IMR-90 (cell line): ENCODE data around the gene RNF175. TPM values are rescaled to one million over a fixed set of nuclear protein-coding genes. Genes with fewer than 3 reads are reported as not detected.

Source experiments
- ATAC-seq: fragments of 200-7000 bp; cut with Tn5 transposase; 2 replicates; pipeline ENCODE4 v1.9.1; 2020; ENCODE audit warnings: low read depth, mild to moderate bottlenecking, moderate library complexity
- BruUV-seq: library from RNA; stranded (reverse); fragments of 400-500 nt; replicated peaks from 2 replicates; lab custom pipeline; 2021; lab: Mats Ljungman, UMichigan
- CTCF ChIA-PET: fragments of 300-600 bp; formaldehyde crosslinking; extraction: SDS; loops from one replicate; lab custom pipeline; 2021; ENCODE audit warnings: antibody characterized with exemption; lab: Yijun Ruan, JAX
- POLR2A ChIA-PET: fragments of 300-600 bp; sonication (Branson Sonifier 250); formaldehyde crosslinking; loops from one replicate; lab custom pipeline; 2022; ENCODE audit warnings: antibody characterized with exemption; ENCODE audit not compliant: unreplicated experiment; lab: Charles Lee
- DNase-seq: peaks from one replicate; pipeline ENCODE4 v3.0.0; 2013
- H2AFZ ChIP-seq: replicated peaks from 2 replicates; pipeline ENCODE3; 2013; ENCODE audit warnings: low read length, mild to moderate bottlenecking; ENCODE audit not compliant: poor library complexity
- H2AK5ac ChIP-seq: 2 replicates; pipeline ENCODE4 v1.6.1; 2013; ENCODE audit warnings: low read depth, low read length, inconsistent platforms
- H2AK9ac ChIP-seq: replicated peaks from 2 replicates; pipeline ENCODE3; 2013; ENCODE audit warnings: mild to moderate bottlenecking, low read depth, low read length, moderate library complexity; ENCODE audit not compliant: poor library complexity
- H2BK120ac ChIP-seq: 2 replicates; pipeline ENCODE4 v1.6.1; 2013; ENCODE audit warnings: low read depth, low read length, inconsistent platforms
- H2BK15ac ChIP-seq: 3 replicates; pipeline ENCODE4 v1.6.1; 2013; ENCODE audit warnings: low read depth, low read length, inconsistent platforms
- H2BK20ac ChIP-seq: 2 replicates; pipeline ENCODE4 v1.6.1; 2013; ENCODE audit warnings: low read depth, mild to moderate bottlenecking, inconsistent platforms, low read length, moderate library complexity
- H2BK5ac ChIP-seq: 2 replicates; pipeline ENCODE4 v1.6.1; 2013; ENCODE audit warnings: mild to moderate bottlenecking, low read depth, low read length, inconsistent platforms; ENCODE audit not compliant: poor library complexity, severe bottlenecking
- H3K14ac ChIP-seq: replicated peaks from 2 replicates; pipeline ENCODE4 v1.6.1; 2013; ENCODE audit warnings: low read depth, low read length, inconsistent platforms
- H3K18ac ChIP-seq: 2 replicates; pipeline ENCODE4 v1.6.1; 2013; ENCODE audit warnings: low read depth, low read length, control low read depth
- H3K23ac ChIP-seq: 2 replicates; pipeline ENCODE4 v1.6.1; 2013; ENCODE audit warnings: low read depth, low read length, inconsistent platforms
- H3K27ac ChIP-seq: 2 replicates; pipeline ENCODE4 v1.5.1; 2013; ENCODE audit warnings: mild to moderate bottlenecking, control low read depth, low read length; ENCODE audit not compliant: insufficient read depth
- H3K27me3 ChIP-seq: 2 replicates; pipeline ENCODE4 v1.6.1; 2013; ENCODE audit warnings: low read length; ENCODE audit not compliant: control insufficient read depth, insufficient read depth
- H3K36me3 ChIP-seq: 2 replicates; pipeline ENCODE4 v1.6.1; 2013; ENCODE audit warnings: low read length, mixed read lengths; ENCODE audit not compliant: control insufficient read depth, insufficient read depth
- H3K4ac ChIP-seq: 2 replicates; pipeline ENCODE4 v1.6.1; 2013; ENCODE audit warnings: low read depth, low read length, inconsistent platforms
- H3K4me1 ChIP-seq: 2 replicates; pipeline ENCODE4 v1.6.1; 2013; ENCODE audit warnings: low read length, mixed read lengths; ENCODE audit not compliant: control insufficient read depth, insufficient read depth
- H3K4me2 ChIP-seq: 2 replicates; pipeline ENCODE4 v1.6.1; 2013; ENCODE audit warnings: low read depth, mild to moderate bottlenecking, control low read depth, low read length, moderate library complexity
- H3K4me3 ChIP-seq: 2 replicates; pipeline ENCODE4 v1.5.1; 2013; ENCODE audit warnings: low read depth, mild to moderate bottlenecking, control low read depth, low read length, moderate library complexity; ENCODE audit not compliant: insufficient read depth
- H3K56ac ChIP-seq: 2 replicates; pipeline ENCODE4 v1.6.1; 2013; ENCODE audit warnings: low read length, inconsistent platforms; ENCODE audit not compliant: insufficient read depth; ENCODE audit errors: extremely low read depth
- H3K79me1 ChIP-seq, 2 experiments: 2 replicates each; pipeline ENCODE4 v1.6.1; 2013; ENCODE audit warnings: low read length in 2 of 2, inconsistent platforms in 1 of 2, low read depth in 1 of 2
- H3K9ac ChIP-seq: 2 replicates; pipeline ENCODE4 v1.6.1; 2013; ENCODE audit warnings: low read depth, low read length, control low read depth
- H3K9me1 ChIP-seq: 2 replicates; pipeline ENCODE4 v1.6.1; 2013; ENCODE audit warnings: low read length, inconsistent platforms; ENCODE audit not compliant: insufficient read depth
- H3K9me3 ChIP-seq: 2 replicates; pipeline ENCODE4 v1.6.1; 2013; ENCODE audit warnings: low read length; ENCODE audit not compliant: control insufficient read depth, insufficient read depth
- H4K20me1 ChIP-seq: 2 replicates; pipeline ENCODE4 v1.6.1; 2013; ENCODE audit warnings: low read length, inconsistent platforms; ENCODE audit not compliant: insufficient read depth
- H4K5ac ChIP-seq: 2 replicates; pipeline ENCODE4 v1.6.1; 2013; ENCODE audit warnings: mild to moderate bottlenecking, low read depth, low read length, control low read depth
- H4K8ac ChIP-seq, 2 experiments: 2 replicates each; pipeline ENCODE4 v1.6.1; 2013; ENCODE audit warnings: low read depth in 2 of 2, low read length in 2 of 2, control low read depth in 1 of 2, inconsistent platforms in 1 of 2
- H4K91ac ChIP-seq: 2 replicates; pipeline ENCODE4 v1.6.1; 2013; ENCODE audit warnings: low read depth, low read length, inconsistent platforms; ENCODE audit not compliant: insufficient read depth
- BHLHE40 ChIP-seq: fragments of 150-350 bp; IDR thresholded peaks from 2 replicates; pipeline ENCODE4 v1.6.1; 2016; ENCODE audit warnings: mild to moderate bottlenecking, low read depth, low read length
- CEBPB ChIP-seq: IDR thresholded peaks from 2 replicates; pipeline ENCODE4 v1.6.1; 2012; ENCODE audit warnings: low read depth, low read length, improper control_type of control experiment
- CHD1 ChIP-seq: IDR thresholded peaks from 2 replicates; pipeline ENCODE4 v1.6.1; 2012; ENCODE audit warnings: low read depth, low read length, improper control_type of control experiment
- FOS ChIP-seq: fragments of 150-350 bp; IDR thresholded peaks from 2 replicates; pipeline ENCODE4 v1.6.1; 2016; ENCODE audit warnings: low read depth, low read length
- MXI1 ChIP-seq: IDR thresholded peaks from 2 replicates; pipeline ENCODE4 v1.6.1; 2012; ENCODE audit warnings: low read depth, mild to moderate bottlenecking, low read length, moderate library complexity, borderline replicate concordance
- NFE2L2 ChIP-seq: fragments of 150-350 bp; IDR thresholded peaks from 2 replicates; pipeline ENCODE4 v1.6.1; 2016; ENCODE audit warnings: low read depth, mild to moderate bottlenecking, low read length
- POLR2A ChIP-seq: IDR thresholded peaks from 2 replicates; pipeline ENCODE4 v1.6.1; 2012; ENCODE audit warnings: mild to moderate bottlenecking, low read depth, low read length
- RAD21 ChIP-seq: IDR thresholded peaks from 2 replicates; pipeline ENCODE4 v1.6.1; 2012; ENCODE audit warnings: low read length, improper control_type of control experiment
- RFX5 ChIP-seq: IDR thresholded peaks from 2 replicates; pipeline ENCODE4 v1.8.0; 2012; ENCODE audit warnings: low read depth, mild to moderate bottlenecking, low read length, moderate library complexity
- SMC3 ChIP-seq: fragments of 150-350 bp; IDR thresholded peaks from 2 replicates; pipeline ENCODE4 v1.6.1; 2016; ENCODE audit warnings: low read depth, mild to moderate bottlenecking, antibody characterized with exemption, low read length, moderate library complexity
- WGBS, 2 experiments: methylation state at CpG; one replicate each; pipeline versions ENCODE4 v1.1.5 to v1.1.7; 2013; ENCODE audit warnings: missing lambda C conversion rate in 2 of 2; ENCODE audit not compliant: insufficient read length in 1 of 2; ENCODE audit errors: extremely low coverage in 2 of 2; 5-methylcytosine and 5-hydroxymethylcytosine counted together
- dilution Hi-C: fragments of 300-500 bp; cut with HindIII; formaldehyde crosslinking; loops from one replicate; pipeline ENCODE4 v1.14.3; 2018; ENCODE audit warnings: low sequenced_read_pairs; ENCODE audit not compliant: unreplicated experiment
- in situ Hi-C: fragments of 300-500 bp; cut with MboI; formaldehyde crosslinking; loops from 3 replicates; pipeline ENCODE4 v1.14.3; 2019; ENCODE audit warnings: low sequenced_read_pairs, inconsistent platforms, mixed read lengths
- intact Hi-C: fragments of 100-400 bp; cut with micrococcal nuclease; formaldehyde crosslinking; loops from 2 replicates; pipeline ENCODE4 v1.10.0; 2022
- polyA plus RNA-seq, 3 experiments: library from polyadenylated mRNA; depleted of rRNA; stranded (reverse); fragments of >200 nt; gene quantifications; 2 replicates each; pipeline ENCODE4 v1.2.3, GENCODE V29; 2012; ENCODE audit warnings: low replicate concordance in 1 of 3
- total RNA-seq: library from RNA; depleted of rRNA; stranded (reverse); fragments of >200 nt; gene quantifications from 2 replicates; pipeline ENCODE4 v1.2.3, GENCODE V29; 2012
- TF ChIP-seq, protein P1 (sequence below): fragments of 150-350 bp; IDR thresholded peaks from 2 replicates; pipeline ENCODE4 v1.6.1; 2016; ENCODE audit warnings: low read depth, mild to moderate bottlenecking, low read length, moderate library complexity, borderline replicate concordance
- TF ChIP-seq, protein P2 (sequence below): conservative IDR thresholded peaks from 2 replicates; pipeline ENCODE4 v1.5.1; 2012; ENCODE audit warnings: mild to moderate bottlenecking, low read depth, low read length, improper control_type of control experiment

Gene RNF175
- total and polyA plus RNA-seq, 2 of the 4 experiments (the other 2 are of a cell fraction): not detected

DNA sequence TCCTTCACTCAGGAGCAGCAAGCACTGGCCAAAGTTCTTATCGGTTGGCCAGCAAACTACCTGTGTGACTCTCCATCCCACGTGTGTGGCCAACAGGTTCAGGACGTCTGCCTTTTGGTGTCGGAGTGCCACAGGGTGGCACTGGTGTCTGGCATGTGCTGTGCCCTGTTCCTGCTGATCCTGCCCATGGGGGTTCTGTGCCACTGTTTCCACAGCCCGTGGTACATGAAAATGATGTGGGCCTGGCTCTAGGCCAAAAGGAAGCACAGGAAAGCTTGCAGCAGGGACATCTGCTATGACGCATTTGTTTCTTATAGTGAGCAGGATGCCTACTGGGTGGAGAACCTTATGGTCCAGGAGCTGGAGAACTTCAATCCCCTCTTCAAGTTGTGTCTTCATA lies 80.3 kb downstream of the RNF175 start:
- ChIA-PET POLR2A (no interaction called here), CTCF (no interaction called here)
- H4K91ac ChIP-seq: no peak overlapping the region
- no peak overlapping the region for H3K18ac ChIP-seq
- no peak overlapping the region for H2AK5ac ChIP-seq
- no peak overlapping the region for H3K23ac ChIP-seq
- H3K56ac ChIP-seq: no peak overlapping the region
- H2AK9ac ChIP-seq: no peak overlapping the region
- dilution Hi-C loops (no loop called here), intact Hi-C loops (no loop called here), in situ Hi-C loops (no loop called here)
- H3K4me2 ChIP-seq: no peak overlapping the region
- no peak overlapping the region for H3K27ac ChIP-seq
- no peak for TF ChIP-seq CEBPB
- TF ChIP-seq, protein P1, sequence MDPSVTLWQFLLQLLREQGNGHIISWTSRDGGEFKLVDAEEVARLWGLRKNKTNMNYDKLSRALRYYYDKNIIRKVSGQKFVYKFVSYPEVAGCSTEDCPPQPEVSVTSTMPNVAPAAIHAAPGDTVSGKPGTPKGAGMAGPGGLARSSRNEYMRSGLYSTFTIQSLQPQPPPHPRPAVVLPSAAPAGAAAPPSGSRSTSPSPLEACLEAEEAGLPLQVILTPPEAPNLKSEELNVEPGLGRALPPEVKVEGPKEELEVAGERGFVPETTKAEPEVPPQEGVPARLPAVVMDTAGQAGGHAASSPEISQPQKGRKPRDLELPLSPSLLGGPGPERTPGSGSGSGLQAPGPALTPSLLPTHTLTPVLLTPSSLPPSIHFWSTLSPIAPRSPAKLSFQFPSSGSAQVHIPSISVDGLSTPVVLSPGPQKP: no peak
- no peak for TF ChIP-seq POLR2A
- TF ChIP-seq MXI1: no peak
- no peak for TF ChIP-seq CHD1
- TF ChIP-seq FOS: no peak
- TF ChIP-seq RAD21: no peak
- TF ChIP-seq SMC3: no peak
- TF ChIP-seq, protein P2, sequence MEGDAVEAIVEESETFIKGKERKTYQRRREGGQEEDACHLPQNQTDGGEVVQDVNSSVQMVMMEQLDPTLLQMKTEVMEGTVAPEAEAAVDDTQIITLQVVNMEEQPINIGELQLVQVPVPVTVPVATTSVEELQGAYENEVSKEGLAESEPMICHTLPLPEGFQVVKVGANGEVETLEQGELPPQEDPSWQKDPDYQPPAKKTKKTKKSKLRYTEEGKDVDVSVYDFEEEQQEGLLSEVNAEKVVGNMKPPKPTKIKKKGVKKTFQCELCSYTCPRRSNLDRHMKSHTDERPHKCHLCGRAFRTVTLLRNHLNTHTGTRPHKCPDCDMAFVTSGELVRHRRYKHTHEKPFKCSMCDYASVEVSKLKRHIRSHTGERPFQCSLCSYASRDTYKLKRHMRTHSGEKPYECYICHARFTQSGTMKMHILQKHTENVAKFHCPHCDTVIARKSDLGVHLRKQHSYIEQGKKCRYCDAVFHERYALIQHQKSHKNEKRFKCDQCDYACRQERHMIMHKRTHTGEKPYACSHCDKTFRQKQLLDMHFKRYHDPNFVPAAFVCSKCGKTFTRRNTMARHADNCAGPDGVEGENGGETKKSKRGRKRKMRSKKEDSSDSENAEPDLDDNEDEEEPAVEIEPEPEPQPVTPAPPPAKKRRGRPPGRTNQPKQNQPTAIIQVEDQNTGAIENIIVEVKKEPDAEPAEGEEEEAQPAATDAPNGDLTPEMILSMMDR: no peak
- no peak for TF ChIP-seq BHLHE40
- no peak for TF ChIP-seq NFE2L2
- TF ChIP-seq RFX5: no peak
- no TSS peak for BruUV-seq
- DNase-seq (no peak), ATAC-seq (no peak)
- no peak overlapping the region for H3K9ac ChIP-seq
- no peaks in the 10 kb centered on the region for H3K36me3 ChIP-seq
- no peak overlapping the region for H3K14ac ChIP-seq
- no peaks in the 10 kb centered on the region for H3K79me1 ChIP-seq
- no peak overlapping the region for H2AFZ ChIP-seq
- H4K5ac ChIP-seq: no peak overlapping the region
- H3K27me3 ChIP-seq: peaks cover 18% of the 10 kb centered on the region
- H4K8ac ChIP-seq: no peak overlapping the region
- no peaks in the 10 kb centered on the region for H3K9me1 ChIP-seq
- no peak overlapping the region for H3K4me3 ChIP-seq
- H4K20me1 ChIP-seq: no peaks in the 10 kb centered on the region
- no peak overlapping the region for H2BK120ac ChIP-seq
- H3K4me1 ChIP-seq: peaks cover 2% of the 10 kb centered on the region; the same call in 1 of the 2 replicates
- no peak overlapping the region for H3K4ac ChIP-seq
- H3K9me3 ChIP-seq: no peaks in the 10 kb centered on the region
- H2BK15ac ChIP-seq: no peak overlapping the region
- no peak overlapping the region for H2BK20ac ChIP-seq
- no CpG with 5 or more reads among the region's 6 CpGs for WGBS, 2 experiments
- no peak overlapping the region for H2BK5ac ChIP-seq
